DMS53 treated with DMSO at 0.1 percent for 48 hours (cell line): ENCODE results near the gene CD28.
"Not testable (repeated sequence)": the region's sequence is repeated elsewhere in the genome, so short reads cannot be mapped to it uniquely, and the experiment has no call there.

ENCODE experiments used
- DNase-seq: peaks from one replicate; lab custom pipeline; 2025; ENCODE audit not compliant: unreplicated experiment; lab: John Stamatoyannopoulos, UW

The CD28 gene

DNA sequence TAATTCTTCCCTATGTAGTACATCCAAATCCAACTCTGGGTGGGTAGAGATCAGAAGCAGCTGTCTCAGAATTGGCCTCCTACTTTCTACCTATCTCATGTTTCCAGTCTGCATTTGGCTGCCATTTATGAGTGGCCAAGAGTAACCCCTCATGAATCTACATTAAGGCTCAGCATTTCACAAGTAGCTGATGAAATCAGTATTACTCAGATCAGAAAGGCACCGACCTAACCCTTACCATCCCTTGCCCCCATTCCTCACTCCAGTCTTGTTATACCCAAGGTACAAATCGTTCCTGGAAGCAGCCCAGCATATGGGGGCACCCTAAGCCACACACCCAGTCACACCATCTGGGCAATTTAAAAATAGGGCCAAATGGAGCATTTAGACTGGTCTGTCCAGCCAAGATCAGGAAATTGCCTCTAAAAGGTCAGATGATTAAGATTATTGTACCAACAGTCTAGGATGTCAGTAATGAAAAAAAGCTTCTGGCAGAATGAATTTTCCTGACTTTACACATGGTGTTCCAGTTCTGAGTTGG is 37.1 kb downstream of the CD28 start:
- DNase-seq: no peak

DNA sequence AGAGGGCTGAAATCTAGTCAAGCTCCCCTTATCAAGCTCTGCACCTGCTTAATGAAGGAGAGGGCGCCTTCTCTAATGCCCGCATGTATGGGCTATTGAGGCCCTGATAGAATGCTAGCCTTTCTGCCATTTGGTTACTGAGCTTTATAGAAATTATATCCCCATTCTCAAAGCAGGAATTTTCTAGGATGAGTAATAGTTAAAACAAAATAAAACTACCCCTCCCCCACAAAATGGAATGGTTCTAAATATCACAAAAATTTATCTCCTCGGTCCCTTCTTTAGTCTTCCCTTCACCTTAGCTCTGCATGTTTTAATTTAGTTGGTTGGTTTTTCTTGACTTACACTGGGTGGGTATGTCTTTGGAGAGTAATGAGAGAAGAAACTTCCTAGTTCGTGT is 37.7 kb downstream of the CD28 start:
- no peak for DNase-seq

DNA sequence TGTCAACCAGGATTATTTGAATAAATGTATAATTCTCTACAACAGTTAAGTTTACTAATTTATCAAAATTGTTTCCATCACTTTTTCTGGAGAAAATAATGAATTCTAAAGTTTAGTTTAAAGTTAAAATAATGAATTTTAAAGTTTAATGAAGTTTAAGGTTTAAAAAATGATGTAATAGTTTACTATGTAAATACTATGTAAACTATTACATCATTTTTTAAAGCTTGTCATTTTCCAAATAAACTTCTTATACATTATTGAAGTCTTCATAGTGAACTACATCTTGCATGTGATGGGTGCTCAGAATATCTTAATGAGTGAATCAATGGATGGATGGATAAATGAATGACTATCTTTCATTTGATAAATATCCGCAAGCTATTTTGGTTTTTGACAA is 38.8 kb downstream of the CD28 start:
- no peak for DNase-seq

DNA sequence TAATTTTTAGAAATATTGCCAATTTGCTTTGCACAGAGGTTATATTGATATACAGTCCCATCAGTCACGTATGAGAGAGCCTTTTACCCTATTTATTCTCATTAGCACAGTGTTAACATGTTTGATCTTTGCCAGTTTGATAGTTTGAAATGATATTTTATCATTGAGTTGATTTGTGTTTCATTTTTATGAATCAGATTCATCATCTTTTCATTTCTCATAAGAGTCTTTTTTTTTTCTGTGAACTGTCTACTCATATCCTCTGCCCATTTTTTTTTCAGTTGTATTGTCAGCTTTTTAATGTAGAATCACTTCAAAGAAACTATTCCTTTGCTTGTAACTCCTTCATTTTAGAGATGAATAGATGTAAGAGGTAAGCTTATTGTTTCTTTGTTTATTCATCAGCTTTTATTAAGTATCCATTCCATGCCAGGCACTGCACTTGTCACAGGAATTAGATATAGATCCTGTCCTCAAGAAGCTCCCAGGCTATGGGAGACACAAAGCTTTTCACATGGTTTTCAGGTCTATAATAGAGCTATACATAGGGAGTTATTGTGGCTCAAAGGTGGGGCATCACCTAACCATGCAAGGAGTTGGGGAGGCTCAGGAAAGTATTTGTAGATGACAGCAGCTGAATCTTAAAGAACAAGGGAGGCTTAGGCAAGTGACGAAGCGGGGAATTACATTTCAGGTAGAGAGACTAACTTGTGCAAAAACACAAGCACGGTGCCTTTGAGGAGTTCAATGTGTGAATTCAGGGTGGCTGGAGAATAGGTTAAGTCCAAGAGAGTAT is 42.1 kb downstream of the CD28 start:
- DNase-seq: no peak

DNA sequence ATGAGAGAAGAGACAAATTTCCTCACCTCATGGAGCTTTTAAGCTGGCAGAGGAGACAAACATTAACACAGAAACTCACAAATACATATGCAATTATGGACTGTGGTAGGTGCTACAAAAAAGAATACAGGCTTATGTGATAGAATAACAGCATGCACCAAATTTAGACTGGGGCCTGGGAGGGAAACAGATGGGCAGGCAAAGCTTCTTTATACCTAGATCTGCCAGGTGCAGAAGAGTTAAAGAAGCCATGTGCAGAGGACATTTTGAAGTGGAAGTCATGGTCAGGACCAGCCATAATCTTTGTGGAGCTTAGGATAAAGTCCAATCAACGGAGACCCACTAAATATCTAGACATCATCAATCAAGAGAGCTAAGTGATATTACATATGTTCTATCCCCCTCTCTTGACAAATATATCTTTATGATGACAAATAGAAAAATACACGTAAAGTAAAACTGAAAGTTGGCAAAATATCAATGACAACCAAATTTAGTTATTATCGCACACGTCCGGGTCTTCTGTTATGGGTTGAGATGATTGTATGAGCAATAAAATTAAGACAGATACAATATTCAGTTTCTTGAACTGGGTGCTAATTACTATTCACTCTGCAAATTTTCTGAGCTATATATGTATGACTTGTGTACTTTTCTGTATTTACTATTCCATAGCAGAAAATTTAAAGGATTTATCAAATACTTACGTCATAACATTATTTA is 44.1 kb downstream of the CD28 start:
- DNase-seq: no peak

DNA sequence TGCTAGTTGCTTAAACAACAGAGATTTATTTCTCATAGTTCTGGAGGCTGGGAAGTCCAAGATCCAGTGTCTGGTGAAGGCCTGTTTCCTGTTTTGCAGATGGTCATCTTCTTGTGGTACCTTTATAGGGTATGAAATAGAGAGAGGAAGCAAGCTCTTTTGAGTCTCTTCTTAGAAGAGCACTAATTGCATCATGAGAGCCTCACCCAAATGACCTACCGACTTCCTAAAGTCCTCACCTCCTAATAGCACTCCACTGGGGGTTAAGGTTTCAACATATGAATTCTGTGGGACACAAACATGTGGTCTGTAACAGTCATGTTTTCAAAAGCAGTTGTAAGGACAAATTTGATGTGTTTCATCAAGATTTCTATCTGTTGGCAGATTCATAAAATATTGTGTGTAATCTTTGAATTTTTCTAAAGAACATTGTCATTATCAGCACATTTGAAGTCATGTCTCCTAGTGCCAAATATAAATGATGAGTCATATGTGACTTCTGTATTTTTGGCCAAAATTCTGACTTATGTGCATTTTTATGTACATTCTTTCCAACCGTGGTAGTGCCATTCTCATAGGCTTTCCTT is 45.3 kb downstream of the CD28 start:
- no peak for DNase-seq

DNA sequence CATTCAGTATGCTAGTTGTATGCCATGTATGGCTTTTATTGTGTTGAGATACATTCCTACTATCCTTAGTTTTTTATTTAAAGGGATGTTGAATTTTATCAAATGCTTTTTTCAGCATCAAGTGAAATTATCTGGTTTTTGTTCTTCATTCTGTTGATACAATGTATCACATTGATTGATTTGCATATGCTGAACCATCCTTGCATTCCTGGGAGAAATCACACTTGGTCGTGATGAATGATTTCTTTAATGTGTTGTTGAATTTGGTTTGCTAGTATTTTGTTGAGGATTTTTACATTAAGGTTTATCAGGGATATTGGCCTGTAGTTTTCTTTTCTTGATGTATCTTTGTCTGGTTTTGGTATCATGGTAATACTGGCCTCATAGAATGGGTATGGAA is 49.7 kb downstream of the CD28 start:
- no peak for DNase-seq

DNA sequence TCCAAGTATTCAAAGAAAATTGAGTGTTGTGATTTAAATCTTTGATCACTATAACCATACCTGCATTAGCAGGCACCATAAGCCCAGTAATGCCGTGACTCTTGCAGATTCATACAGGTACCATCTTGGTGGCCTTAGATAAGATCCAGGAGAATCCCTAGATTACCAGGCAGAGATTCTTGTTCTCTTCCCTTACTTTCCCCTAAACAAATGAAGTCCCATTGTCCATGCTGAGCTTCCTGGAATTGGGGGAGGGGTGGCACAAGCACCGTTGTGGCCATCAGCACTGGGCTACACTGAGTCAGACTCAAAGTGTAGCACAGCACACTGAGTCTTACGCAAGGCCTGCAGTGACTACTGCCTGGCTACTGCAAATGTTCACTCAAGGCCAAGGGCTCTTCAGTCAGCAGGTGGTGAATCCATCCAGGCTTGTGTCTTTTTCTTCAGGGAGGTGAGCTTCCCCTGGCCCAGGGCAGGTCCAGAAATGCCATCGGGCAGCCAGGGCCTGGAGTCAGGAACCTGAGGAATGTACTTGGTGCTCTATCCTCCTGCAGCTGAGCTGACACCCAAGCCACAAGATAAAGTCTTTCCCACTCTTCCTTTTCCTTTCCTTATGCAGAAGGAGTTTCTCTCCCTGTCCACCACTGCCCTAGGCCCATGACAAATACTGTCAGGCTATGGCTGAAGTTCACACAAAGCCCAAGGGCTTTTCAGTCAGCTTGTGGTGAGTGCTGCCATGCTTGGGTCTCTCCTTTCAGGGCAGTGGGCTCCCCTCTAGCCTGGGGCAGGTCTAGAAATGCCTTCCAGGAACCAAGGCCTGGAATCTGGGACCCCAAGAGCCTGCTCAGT is 52.6 kb downstream of the CD28 start:
- no peak for DNase-seq

DNA sequence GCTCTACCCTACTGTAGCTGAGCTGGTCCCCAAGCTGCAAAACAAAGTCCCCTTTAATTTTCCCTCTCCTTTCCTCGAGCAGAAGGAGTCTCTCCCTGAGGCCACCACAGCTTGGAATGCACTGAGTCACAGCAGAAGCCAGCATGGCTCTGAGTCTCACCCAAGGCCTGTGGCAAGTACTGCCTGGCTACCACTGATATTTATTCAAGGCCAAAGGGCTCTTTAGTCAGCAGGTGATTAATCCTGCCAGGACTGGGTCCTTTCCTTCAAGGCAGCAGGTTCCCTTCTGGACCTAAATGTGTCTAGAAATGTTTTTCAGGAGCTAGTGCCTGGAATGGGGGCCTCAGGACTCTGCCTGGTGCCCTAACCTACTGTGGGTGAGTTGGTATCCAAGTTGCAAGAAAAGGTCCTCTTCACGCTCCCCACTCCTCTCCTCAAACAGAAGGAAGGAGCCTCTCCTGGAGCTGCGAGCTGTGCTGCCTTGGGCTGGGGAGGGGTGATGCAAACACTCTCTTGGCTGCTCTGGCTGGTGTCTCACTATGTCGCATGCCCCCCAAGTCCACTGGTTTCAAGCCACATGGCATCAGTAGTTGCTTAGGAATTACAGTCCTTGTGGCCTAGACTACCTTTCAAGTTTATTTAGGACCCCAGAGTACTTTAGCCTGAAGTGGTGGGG is 53.4 kb downstream of the CD28 start:
- DNase-seq: no peak

DNA sequence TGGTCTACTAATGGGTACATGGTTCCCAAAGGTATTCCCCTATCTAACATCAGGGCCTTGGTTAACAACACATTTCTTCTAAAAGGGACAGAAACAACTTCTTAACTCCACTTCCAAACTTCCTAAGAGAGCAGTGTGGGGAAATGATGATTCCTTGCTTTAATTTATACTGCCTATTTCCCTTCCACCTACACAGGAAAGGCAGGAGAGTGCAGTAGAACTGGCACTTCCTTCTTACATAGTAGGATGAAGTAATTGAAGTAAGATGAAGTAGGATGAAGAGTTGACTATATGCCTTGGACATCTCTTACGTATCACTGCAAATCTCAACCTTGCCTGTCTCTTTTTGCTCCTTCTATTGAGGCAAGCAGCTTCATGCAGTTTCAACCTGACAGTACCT is 54.7 kb downstream of the CD28 start:
- DNase-seq: no peak

DNA sequence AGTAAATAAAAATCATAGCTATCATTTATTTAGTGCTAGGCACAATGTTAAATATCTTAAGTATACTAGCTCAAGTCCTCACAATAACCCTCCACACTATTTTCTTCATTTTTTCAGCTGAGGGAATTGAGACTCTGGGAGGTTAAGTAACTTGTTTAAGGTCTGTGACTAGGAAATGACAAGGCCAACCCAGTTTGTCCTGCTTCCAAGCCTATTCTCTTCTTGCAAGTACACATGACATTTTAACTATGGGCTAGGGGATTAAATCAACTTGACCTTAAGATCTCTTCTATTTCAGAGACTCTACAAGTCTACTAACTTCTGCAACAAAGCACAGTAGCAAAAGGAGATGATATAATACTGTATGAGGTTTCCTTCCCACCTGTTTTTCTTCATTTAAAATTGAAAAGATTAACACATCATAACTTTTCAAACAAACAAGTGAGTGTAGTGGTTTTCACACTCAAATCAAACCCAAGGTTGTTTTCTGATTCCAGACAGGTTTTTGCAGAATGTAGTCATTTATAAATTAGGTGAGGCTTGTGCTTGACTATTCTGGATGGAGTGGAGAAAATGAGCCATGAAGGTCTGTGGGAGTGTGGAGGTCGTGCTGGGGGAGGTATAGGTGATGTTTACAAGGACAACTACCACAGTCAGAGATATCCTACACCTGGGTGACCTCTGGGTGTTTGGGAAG is 57.0 kb downstream of the CD28 start:
- no peak for DNase-seq

DNA sequence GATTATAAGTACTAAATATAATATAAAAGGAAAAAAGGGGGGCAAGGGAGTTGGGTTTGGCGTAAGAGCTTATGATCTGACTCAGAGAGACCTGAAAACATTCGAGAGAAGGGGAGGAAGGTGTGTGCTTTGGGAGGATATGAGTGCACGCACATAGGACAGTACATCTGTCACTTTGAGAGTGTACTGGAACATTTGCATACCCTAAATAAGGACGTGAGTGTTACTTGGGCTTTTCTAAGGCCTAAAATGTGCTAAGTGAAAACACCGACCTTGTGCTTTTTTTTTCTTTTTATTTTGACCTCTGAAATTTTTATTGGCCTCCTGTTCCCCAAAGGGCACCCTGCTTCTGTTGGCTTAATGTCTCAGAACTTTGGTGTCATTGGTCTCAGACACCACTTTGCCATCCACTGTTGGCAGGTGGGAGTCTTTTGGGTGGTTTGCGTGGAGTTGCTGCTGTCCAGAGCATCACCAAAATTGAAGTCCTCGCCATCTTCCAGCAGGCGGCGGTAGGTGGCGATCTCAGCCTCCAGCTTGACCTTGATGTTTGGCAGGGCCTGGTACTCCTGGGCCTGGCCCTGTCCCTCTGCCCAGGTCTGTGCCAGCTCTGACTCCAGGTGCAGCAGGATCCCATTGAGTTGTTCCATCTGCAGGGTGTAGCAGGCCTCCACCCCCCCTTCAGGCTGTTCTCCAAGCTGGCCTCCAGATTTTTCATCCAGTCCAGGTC is 57.7 kb downstream of the CD28 start:
- DNase-seq: no peak

DNA sequence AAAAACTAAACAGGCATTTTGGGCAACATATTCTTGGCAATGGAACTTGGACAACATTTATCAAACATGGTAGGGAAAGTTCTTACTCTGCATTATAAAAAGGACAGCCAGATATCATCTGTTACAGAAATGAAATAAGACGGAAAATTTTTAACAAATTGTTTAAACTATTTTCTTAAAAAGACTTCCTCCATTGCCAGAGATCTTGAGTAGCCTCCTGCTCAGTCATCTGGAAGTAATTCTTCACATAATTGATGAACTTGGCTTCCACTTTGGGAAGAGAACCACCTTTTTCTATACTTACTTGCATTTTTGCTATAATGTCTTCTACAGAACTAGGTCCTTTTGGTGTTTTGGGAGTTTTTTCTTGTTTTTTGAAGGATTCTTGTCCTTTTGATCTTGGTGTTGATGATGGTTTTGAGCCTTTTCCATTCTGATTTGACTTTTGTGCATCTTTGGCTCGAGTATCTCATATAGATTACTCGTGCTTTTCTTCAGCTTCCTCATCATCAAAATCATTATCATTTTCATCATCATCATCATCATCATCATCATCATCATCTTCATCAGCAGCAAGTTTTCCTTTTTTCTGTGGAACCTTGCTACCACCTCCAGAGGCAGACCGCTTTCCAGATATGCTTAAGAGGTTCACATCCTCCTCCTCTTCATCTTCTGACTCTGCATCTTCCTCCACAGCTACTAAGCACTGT is 66.2 kb downstream of the CD28 start:
- DNase-seq: no peak

DNA sequence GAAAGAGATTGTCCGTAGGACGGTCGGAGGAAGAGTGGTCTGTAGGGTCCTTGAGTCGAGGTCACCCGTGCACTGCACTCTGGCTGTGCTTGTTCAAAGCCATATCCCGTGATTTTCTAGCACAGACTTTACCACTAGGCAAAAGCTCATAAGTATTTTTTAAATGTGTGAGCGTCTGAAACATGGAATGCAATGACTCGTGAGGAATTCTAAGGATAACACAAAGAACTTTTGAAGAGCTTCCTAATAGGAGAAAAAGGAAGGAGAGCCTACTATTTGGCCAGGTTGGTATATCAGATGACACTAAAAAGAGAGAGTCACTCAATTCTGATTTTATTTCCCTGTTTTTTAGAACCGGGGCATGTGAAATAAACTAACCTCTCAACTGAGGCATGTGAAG is 68.3 kb downstream of the CD28 start:
- DNase-seq: no peak

DNA sequence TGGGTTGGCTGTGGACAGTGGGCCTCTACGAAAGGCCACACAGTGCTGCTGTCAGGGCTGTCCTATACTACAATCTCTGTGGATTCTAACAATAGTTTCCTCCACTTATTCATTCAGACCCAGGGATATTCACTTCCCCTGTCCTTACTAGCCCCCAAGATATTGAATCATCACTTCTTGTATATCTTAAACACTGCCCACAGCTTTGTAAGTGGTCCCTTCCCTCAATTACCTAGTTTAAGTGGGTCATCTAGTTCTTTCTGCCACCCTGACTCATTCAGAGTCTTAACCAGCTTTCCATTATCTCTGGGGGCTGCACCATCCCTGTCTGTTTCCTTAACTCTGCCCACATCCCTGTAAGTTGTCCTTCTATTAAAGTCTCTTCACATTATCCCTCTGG is 69.2 kb downstream of the CD28 start:
- DNase-seq: no peak

DNA sequence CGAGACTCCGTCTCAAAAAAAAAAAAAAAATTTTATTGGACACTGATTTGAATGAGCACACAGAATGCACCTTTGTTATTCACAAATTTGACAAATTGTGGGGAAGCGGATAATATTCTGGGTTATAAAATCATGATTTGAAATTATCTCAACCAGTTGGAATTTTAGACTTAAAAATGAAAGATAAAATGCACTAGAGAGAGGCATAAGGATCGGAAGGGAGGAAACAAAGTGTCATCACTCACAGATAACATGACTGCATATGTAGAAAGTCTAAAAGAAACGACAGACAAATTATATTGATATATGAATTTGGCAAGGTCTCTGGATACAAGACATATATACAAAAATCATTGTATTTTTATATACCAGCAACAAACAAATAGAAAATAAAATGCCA is 70.6 kb downstream of the CD28 start:
- no peak for DNase-seq

DNA sequence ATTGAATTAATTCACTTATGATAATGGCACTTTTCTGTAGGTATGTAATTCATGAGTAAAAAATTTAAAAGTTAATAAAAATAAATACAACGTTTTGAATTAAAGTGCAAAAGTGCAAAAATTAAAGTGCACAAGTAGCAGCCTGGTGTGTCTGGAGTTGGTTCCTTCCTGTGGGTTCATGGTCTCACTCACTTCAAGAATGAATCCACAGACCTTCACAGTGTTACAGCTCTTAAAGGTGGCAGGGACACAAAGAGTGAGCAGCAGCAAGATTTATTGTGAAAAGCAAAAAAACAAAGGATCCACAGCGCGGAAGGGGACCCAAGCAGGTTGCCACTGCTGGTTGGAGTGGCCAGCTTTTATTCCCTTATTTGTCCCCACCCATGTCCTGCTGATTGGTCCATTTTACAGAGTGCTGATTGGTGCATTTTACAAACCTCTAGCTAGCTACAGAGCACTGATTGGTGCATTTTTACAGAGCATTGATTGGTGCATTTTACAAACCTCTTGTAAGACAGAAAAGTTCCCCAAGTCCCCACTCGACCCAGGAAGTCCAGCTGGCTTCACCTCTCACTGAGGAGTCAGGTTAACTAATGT is 73.1 kb downstream of the CD28 start:
- DNase-seq: not testable (repeated sequence)

DNA sequence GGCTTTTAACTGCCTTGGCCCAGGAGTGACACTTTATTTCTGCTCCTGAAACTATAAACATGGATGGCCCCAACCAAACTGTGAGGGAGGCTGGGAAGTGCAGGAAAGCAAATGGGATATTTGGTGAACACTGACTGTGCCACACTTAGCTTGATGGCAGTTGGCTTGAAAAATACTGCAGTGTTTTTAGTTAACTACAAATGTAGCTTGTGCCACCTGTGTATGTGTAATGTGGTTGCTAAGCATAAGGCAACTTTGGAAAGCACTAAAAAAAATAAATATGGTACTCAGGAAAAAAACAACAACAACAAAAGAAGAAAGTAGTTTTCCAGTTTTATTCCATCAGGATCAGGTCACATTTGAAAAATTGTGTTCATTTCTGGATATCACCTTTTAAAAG is 73.8 kb downstream of the CD28 start:
- no peak for DNase-seq
